ENCODE measurements around the gene ALPP.
"Not testable (repeated sequence)": the region's sequence is repeated elsewhere in the genome, so short reads cannot be mapped to it uniquely, and the experiment has no call there.

The ALPP gene

DNA sequence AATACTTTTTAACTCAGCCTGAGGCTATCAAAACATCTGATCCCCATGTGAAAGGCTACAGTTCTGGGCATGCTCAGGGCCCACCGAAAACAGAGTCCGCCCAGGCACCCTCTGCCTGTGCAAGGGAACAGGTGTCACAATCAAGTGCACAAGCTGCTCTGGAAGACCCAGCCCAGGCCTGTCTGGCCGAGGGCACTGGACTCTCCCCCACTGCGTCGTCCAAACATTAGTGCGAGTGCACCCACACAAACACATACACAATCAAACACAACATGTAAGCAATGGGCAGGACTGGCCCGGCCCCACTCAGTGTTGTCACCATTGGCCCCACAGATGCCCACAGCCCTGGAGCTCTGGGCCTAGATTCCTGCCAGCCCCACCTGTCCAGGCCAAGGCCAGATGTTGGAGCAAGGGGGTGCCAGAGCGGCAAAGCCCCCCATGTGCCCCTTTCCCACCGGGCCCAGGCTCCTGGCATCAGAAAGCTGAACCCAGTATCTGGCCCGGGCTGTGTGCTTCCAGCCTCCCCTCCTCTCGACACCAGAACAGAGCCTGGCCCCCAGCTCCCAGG lies 27.5 kb downstream of the ALPP start:
- H3K4me1 Mint-ChIP-seq (ENCODE audit: low read depth in 2 of 2): no peaks in the 10 kb centered on the region
- no peak for ATAC-seq (replicated peaks)
- H3K4me3 Mint-ChIP-seq: no peak overlapping the region
- no peaks in the 10 kb centered on the region for H3K9me3 Mint-ChIP-seq
- DNase-seq: no peak
- peaks cover 20 to 23% of the 10 kb centered on the region in 2 donors for H3K27me3 Mint-ChIP-seq
- H3K27ac Mint-ChIP-seq: no peak overlapping the region
- H3K36me3 Mint-ChIP-seq (ENCODE audit: insufficient read depth): no peaks in the 10 kb centered on the region

DNA sequence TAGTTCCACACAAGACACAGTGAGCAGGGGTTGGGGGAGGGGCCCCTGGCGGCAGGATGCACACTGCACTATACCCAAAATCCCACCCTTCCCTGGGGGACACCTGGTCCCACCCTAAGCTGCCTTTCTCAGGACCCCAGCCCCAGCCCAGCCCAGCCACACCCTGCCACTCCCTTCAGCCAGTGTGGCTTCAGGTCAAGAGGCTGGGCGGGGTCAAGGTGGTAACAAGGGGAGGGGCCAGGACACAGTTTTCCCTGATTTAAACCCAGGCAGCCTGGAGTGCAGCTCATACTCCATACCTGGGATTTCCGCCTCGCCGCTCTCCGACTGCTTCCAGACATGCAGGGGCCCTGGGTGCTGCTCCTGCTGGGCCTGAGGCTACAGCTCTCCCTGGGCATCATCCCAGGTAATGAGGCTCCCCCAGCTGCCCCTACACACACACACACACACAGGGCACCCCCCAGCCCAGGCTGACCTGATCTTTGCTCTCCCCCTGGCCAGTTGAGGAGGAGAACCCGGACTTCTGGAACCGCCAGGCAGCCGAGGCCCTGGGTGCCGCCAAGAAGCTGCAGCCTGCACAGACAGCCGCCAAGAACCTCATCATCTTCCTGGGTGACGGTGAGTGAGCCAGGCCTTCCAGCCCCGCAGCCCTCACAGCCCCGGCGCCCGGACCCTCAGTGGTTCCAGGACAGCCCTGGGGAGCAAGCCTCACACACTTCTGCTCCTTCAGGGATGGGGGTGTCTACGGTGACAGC lies 28.2 kb downstream of the ALPP start, which contains the start of gene ALPG:
Gene ALPG (plus strand): TSS at position 289 of the 755 bp plus-strand sequence. CDS start 51 bp downstream, at position 340.
- no peaks in the 10 kb centered on the region for H3K9me3 Mint-ChIP-seq
- DNase-seq: no peak
- no peak for ATAC-seq (replicated peaks)
- H3K4me3 Mint-ChIP-seq: no peak within 1 kb of the TSS
- no peaks in the 10 kb centered on the region for H3K4me1 Mint-ChIP-seq (ENCODE audit: low read depth in 2 of 2)
- H3K36me3 Mint-ChIP-seq (ENCODE audit: insufficient read depth): no peaks in the 10 kb centered on the region
- H3K27ac Mint-ChIP-seq: no peak within 1 kb of the TSS
- peaks cover 21 to 27% of the 10 kb centered on the region in 2 donors for H3K27me3 Mint-ChIP-seq

DNA sequence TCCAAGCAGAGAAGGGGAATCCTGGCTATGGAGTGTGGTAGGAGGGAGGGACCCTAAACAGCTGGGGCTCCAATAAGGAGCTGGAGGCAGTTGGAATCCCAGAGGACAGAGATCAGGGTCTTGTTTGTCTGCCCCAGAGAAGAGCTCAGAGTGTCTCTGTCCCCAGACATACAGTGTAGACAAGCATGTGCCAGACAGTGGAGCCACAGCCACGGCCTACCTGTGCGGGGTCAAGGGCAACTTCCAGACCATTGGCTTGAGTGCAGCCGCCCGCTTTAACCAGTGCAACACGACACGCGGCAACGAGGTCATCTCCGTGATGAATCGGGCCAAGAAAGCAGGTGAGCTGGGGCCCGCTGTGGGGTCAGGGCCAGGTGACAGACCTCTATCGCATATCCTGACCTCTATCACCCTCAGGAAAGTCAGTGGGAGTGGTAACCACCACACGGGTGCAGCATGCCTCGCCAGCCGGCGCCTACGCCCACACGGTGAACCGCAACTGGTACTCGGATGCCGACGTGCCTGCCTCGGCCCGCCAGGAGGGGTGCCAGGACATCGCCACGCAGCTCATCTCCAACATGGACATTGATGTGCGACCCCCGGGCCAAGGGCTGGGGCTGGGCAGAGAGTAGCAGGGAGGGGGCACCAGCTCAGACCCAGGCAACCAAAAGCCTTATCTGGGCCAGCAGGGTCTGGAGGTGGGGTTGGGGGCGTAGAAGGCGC lies 29.0 kb downstream of the ALPP start:
- not testable (repeated sequence) for H3K27ac Mint-ChIP-seq; DNase-seq; H3K36me3 Mint-ChIP-seq (ENCODE audit: insufficient read depth); H3K4me1 Mint-ChIP-seq (ENCODE audit: low read depth in 2 of 2); H3K9me3 Mint-ChIP-seq; H3K4me3 Mint-ChIP-seq; ATAC-seq (replicated peaks)
- H3K27me3 Mint-ChIP-seq: peaks cover 21 to 24% of the 10 kb centered on the region in 2 donors

DNA sequence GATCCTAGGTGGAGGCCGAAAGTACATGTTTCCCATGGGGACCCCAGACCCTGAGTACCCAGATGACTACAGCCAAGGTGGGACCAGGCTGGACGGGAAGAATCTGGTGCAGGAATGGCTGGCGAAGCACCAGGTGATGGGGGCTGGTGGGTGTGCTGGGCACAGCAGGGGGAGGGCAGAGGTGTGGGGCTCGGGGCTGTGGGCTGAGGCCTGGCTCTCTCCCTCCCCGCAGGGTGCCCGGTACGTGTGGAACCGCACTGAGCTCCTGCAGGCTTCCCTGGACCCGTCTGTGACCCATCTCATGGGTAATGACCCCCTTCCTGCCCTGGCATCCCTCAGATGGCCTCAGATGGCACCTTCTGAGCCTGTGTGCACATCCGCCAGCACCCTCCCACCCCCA lies 29.7 kb downstream of the ALPP start:
- peaks cover 17 to 29% of the 10 kb centered on the region in 2 donors for H3K27me3 Mint-ChIP-seq
- not testable (repeated sequence) for H3K27ac Mint-ChIP-seq; H3K36me3 Mint-ChIP-seq (ENCODE audit: insufficient read depth); ATAC-seq (replicated peaks); DNase-seq; H3K4me3 Mint-ChIP-seq; H3K9me3 Mint-ChIP-seq; H3K4me1 Mint-ChIP-seq (ENCODE audit: low read depth in 2 of 2)

DNA sequence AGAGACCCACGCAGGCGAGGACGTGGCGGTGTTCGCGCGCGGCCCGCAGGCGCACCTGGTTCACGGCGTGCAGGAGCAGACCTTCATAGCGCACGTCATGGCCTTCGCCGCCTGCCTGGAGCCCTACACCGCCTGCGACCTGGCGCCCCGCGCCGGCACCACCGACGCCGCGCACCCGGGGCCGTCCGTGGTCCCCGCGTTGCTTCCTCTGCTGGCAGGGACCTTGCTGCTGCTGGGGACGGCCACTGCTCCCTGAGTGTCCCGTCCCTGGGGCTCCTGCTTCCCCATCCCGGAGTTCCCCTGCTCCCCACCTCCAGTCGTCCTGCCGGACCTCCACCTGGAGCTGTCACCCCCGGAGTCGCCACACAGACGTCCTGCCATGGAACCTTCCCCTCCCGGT lies 31.1 kb downstream of the ALPP start:
- H3K36me3 Mint-ChIP-seq (ENCODE audit: insufficient read depth); H3K4me3 Mint-ChIP-seq; H3K9me3 Mint-ChIP-seq; H3K27ac Mint-ChIP-seq; H3K4me1 Mint-ChIP-seq (ENCODE audit: low read depth in 2 of 2); DNase-seq; ATAC-seq (replicated peaks): not testable (repeated sequence)
- peaks cover 22 to 41% of the 10 kb centered on the region in 2 donors for H3K27me3 Mint-ChIP-seq

DNA sequence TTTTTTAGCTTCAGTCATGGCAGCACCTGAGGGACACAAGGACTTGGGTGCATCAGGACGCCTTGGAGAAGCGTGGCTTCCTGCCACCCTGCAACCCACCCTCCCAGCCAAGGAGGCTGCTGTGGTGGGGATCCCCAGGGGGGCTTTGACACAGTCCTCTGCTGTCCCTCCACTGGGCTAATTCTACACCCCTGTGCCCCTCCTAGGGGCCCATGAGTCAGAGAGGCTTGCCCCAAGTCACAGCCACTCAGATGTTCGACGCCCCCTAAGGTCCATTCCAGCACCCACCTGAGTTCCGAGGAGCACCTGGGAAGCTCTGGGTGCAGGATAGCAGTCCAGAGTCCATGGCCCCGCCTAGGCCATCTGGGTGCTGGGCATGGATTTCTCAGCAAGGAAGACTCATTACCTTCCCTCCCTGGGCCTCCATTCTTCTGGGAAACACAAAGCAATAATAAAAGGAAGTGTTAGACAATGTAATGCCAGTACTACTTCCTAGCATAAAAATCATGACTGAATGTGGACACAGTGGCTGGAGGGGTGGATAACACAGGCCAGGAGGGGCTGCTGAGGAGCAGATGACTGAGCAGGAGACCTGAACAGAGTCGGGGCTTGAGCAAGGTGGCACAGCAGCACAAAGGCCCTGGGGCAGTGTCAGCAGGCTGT lies 31.8 kb downstream of the ALPP start:
- H3K36me3 Mint-ChIP-seq (ENCODE audit: insufficient read depth): no peaks in the 10 kb centered on the region
- no peaks in the 10 kb centered on the region for H3K9me3 Mint-ChIP-seq
- no peak overlapping the region for H3K4me3 Mint-ChIP-seq
- ATAC-seq (replicated peaks) (no peak), DNase-seq (no peak)
- no peak overlapping the region for H3K27ac Mint-ChIP-seq
- peaks cover 4 to 8% of the 10 kb centered on the region in 2 donors for H3K4me1 Mint-ChIP-seq (ENCODE audit: low read depth in 2 of 2)
- H3K27me3 Mint-ChIP-seq: peaks cover 24 to 46% of the 10 kb centered on the region in 2 donors

DNA sequence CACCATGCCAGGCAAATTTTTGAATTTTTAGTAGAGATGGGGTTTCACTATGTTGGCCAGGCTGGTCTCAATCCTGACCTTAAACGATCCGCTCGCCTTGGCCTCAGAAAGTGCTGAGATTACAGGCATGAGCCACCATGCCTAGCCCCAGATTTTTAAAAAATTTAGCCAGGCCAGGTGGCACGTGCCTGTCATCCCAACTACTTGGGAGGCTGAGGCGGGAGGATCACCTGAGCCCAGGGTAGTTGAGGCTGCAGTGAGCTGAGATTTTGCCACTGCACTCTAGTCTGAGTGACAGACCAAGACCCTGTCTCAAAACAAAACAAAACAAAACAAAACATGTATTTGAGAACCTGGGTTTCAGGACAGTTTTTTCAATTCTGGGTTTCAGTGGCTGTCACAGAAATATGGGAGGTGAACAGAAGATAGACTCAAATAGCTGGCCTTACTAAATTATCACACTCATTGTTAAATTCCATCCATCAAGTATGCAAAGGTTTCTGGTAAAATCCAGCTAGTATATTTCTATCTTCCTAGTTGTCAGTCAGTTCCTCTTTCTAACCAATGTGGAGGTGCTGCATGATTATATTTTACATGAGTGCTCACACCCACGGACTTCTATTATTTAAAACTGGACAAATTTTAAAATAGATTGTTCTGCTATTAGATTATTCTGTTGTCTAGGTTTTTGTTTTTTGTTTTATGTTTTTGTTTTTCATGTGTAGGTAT lies 33.5 kb downstream of the ALPP start:
- Mint-ChIP-seq H3K27me3 (peaks cover 31 to 63% of the 10 kb centered on the region in 2 donors), H3K27ac (no peak overlapping the region), H3K4me3 (no peak overlapping the region), H3K4me1 (ENCODE audit: low read depth in 2 of 2) (peaks cover 4 to 8% of the 10 kb centered on the region in 2 donors), H3K36me3 (ENCODE audit: insufficient read depth) (no peaks in the 10 kb centered on the region), H3K9me3 (no peaks in the 10 kb centered on the region)
- no peak for ATAC-seq (replicated peaks)
- DNase-seq: no peak

DNA sequence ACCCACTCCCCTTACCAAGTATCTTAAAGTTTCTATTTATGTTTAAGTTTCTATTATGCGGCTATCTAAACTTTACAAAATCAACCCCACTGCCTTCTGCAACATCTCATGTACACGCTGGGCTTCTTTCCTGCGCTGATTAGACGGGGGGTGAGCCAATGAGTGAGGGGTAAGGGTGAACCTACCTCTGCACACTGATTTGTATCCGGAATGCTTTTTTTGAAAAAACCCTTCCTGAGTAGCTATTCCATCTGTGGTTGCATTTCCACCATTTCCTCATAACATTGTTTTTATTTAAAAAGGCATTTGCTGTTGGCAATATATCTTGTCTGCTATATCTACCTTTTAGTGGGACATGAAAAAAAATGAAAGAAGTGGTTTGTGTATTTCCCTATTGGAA lies 34.4 kb downstream of the ALPP start:
- ATAC-seq (replicated peaks): no peak
- no peaks in the 10 kb centered on the region for H3K9me3 Mint-ChIP-seq
- H3K27me3 Mint-ChIP-seq: peaks cover 32 to 72% of the 10 kb centered on the region in 2 donors
- DNase-seq: no peak
- no peaks in the 10 kb centered on the region for H3K36me3 Mint-ChIP-seq (ENCODE audit: insufficient read depth)
- H3K4me3 Mint-ChIP-seq: no peak overlapping the region
- peaks cover 4 to 8% of the 10 kb centered on the region in 2 donors for H3K4me1 Mint-ChIP-seq (ENCODE audit: low read depth in 2 of 2)
- no peak overlapping the region for H3K27ac Mint-ChIP-seq

DNA sequence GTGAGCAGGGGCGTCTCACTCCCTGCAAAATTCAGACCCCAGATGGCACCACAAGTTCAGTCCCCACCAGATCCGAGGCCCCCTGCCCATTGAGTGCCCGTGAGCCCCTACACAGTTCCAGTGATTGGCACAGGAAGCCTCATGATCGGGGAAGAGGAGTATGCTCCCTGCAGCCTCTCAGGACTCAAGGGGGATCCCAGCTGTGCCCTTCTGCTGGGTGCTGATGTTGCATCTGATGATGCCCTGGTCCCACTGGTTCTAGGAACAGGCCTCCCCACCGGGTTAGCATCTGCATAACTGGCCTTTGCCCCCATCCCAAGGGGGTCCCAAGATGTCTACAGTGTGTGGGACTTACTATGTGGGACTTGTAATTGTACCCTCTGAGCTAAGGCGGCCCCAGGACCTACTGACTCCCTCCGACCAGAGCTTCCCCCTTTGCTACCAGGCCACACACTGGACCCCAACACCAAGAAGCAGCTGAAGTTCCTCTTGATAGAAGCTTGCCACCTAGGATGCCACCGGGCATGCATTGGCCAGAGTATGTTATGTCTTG lies 36.7 kb downstream of the ALPP start:
- Mint-ChIP-seq H3K27ac (no peak overlapping the region), H3K4me3 (no peak overlapping the region), H3K9me3 (no peaks in the 10 kb centered on the region), H3K4me1 (ENCODE audit: low read depth in 2 of 2) (peaks cover 9 to 12% of the 10 kb centered on the region in 2 donors), H3K36me3 (ENCODE audit: insufficient read depth) (no peaks in the 10 kb centered on the region), H3K27me3 (peaks cover 37 to 82% of the 10 kb centered on the region in 2 donors)
- ATAC-seq (replicated peaks) (no peak), DNase-seq (no peak)

DNA sequence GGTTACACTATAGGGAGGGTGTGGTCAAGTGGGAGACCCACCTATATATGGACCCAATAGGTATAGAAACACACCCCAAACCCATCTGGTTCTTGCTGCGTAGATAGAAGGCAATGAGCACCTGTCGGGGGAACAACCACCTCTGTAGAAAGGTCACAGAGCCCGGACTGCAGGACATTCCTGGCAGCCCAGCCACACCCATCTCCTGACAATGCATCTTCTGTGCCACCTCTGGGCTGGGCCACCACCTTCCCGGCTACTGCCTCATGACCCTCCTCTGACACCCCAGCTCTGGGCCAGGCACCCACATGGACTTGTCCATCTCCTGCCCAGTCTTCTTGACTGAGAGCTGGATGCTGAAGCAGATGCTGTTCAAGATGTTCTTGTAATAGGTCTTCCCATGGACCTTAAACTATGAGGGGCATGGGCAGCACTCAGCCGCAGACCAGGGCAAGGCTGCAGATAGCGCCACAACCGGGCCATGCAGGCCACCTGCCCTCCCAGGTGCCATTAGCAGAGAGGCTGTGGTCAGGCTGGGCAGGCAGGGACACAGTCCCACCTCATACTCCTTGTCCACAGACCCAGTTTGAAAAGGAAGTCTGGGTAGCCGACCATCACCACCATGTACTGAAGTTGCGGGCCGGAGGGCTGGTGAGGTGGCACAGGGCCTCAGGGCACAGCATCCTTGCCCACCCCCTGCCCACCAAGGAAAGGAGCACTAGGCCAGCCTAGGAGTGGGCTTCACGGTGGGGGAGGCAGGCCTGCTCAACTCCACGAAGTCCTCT lies 37.4 kb downstream of the ALPP start:
- Mint-ChIP-seq H3K4me3 (no peak overlapping the region), H3K27me3 (peaks cover 30 to 75% of the 10 kb centered on the region in 2 donors), H3K9me3 (no peaks in the 10 kb centered on the region), H3K36me3 (ENCODE audit: insufficient read depth) (no peaks in the 10 kb centered on the region), H3K27ac (no peak overlapping the region), H3K4me1 (ENCODE audit: low read depth in 2 of 2) (peaks cover 10 to 12% of the 10 kb centered on the region in 2 donors)
- ATAC-seq (replicated peaks) (no peak), DNase-seq (no peak)

DNA sequence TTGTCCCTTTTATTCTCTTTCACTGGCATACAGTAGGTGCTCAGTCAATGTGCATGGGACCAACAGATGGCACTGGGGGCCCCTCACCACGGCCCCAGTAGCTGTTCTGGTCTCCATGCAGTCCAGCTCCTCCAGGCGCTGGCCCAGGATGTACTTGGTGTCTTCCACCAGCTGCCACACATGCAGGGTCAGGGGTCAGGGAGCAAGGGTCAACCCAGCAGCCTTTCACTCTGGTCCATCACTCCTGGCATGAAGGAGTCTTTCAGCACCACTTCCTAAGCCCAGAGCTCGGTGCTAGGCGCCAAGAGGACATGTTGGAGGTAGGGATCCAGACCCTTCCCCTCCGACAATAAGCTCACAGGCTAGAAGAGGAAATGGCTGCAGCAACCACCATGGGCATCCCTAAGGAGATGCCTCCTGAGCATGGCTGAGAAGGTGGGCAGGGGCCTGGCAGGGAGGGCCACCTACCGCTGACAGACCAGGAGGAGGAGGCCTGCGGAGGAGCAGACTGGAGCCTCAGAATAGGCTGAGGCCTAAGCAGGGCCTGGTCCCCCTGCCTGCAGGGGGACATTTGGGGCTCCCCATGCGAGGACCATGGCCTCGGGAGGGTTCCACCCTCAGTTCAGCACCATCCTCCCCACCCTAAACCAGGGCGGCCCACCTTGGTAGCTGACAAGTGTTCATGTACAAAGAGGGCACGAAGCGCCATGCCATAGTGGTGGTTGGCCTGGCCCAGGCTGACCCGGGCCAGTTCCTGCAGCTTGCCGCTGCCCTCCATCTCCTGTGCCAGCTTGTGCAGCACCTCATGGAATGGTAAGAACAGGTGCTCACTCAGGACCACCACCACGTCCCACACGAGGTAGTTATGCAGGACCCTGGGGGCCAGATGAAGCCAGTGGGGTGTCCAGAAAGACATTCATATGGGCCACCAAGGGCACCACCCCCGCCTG lies 38.2 kb downstream of the ALPP start:
- Mint-ChIP-seq H3K36me3 (ENCODE audit: insufficient read depth) (no peaks in the 10 kb centered on the region), H3K4me1 (ENCODE audit: low read depth in 2 of 2) (peaks cover 12 to 13% of the 10 kb centered on the region in 2 donors), H3K27ac (no peak overlapping the region), H3K4me3 (no peak overlapping the region), H3K27me3 (peaks cover 31 to 77% of the 10 kb centered on the region in 2 donors), H3K9me3 (no peaks in the 10 kb centered on the region)
- no peak for DNase-seq
- no peak for ATAC-seq (replicated peaks)

All from effector memory CD8-positive, alpha-beta T cell (primary cell).